Erythroblast (primary cell): ENCODE measurements around the gene TMEM87A.

Experiments
- GATA1 ChIP-seq: IDR thresholded peaks from 2 replicates; pipeline ENCODE4 v1.6.1; 2011; ENCODE audit warnings: low read depth, mild to moderate bottlenecking, control low read depth, low read length, moderate library complexity
- POLR2A ChIP-seq: IDR thresholded peaks from 2 replicates; pipeline ENCODE4 v1.6.1; 2011; ENCODE audit warnings: mild to moderate bottlenecking, low read length

DNA sequence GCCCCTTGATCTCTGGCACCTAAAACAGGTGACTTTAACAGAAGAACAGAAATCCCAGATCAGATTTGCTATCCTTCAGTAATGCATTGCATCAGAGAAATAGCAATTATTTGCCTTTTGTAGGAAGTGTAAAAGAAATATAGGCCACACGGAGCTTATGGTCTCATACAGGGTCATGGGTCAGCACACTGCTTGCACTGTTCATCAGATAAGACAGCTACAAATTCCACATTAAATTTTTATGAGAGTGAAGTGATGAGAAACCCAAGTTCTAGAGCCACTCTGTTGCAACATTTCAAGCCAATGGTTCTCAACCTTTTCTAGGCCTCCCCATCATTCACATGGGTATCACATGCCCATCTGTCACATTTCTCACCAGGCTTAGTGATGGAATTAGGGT, 33.4 kb upstream of the TMEM87A start:
- TF ChIP-seq POLR2A (no peak), GATA1 (no peak)
